Measurements from ENCODE around the gene KNSTRN. TPM values are rescaled to one million over a fixed set of nuclear protein-coding genes. Genes with fewer than 3 reads are reported as not detected.

KNSTRN gene
- total and polyA plus RNA-seq, 2 of the 8 experiments (the other 6 are each of a cell fraction or from before 2014, with no cell fraction given) = 25.1 to 79.4 TPM

DNA sequence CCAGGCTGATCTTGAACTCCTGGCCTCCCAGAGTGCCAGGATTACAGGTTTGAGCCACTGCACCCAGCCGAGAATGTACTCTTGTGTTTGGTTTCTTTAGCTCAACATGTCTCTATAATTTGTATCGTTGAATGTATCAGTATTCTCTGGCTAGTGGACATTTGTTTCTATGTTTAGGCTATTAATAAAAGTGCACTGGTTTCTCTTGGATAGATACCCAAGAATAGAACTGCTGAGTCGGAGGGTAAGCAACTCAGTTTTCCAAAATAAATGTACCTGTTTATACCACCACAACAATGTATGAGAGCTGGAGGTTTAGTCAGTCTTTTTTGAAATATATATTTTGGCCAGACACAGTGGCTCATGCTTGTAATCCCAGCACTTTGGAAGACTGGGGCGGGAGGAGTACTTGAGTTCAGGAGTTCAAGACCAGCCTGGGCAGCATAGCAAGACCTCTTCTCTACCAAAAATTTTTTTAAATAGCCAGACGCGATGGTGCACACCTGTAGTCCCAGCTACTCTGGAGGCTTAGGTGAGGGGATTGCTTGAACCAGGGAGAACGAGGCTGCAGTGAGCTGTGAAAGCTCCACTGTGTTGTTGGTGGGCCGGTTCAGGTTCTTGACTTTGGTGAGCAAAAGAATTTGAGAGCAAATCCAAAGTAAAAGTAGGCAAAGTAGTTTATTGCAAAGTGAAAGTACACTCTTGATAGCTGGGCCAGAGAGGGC lies 15.3 kb downstream of the KNSTRN start:
- Histone ChIP-seq H3K27ac (ENCODE audit: low read depth, low read length) (no peak overlapping the region), H4K20me1 (replicated peaks in 1 of 2; ENCODE audit: control insufficient read depth in 1 of 2, insufficient read depth in 2 of 2, low read length in 2 of 2) (peaks cover 0 to 4% of the 10 kb centered on the region in 2 experiments), H3K4me1 (replicated peaks in 1 of 4; ENCODE audit: control insufficient read depth in 3 of 4, insufficient read depth in 4 of 4, low read length in 3 of 4) (no peaks in the 10 kb centered on the region), H4K5ac (ENCODE audit: insufficient read length, low read depth, low read length) (no peak overlapping the region), H2BK20ac (ENCODE audit: low read length) (no peak overlapping the region), H2BK5ac (ENCODE audit: low read depth, low read length) (no peak overlapping the region), H3K4ac (replicated peaks; ENCODE audit: insufficient read length, low read depth, low read length) (no peak overlapping the region), H3K14ac (ENCODE audit: insufficient read length) (no peak overlapping the region), H4K91ac (replicated peaks; ENCODE audit: insufficient read length, low read length) (no peak overlapping the region), H2AK5ac (ENCODE audit: low read depth, low read length) (no peak overlapping the region), H3K79me2 (ENCODE audit: control insufficient read depth in 1 of 2, insufficient read depth in 2 of 2, low read length in 2 of 2) (no peaks in the 10 kb centered on the region), H2BK15ac (ENCODE audit: low read length) (no peak overlapping the region), H3K27me3 (replicated peaks in 1 of 4; ENCODE audit: control insufficient read depth in 3 of 4, extremely low read depth in 1 of 4, insufficient read depth in 3 of 4, low read length in 3 of 4) (no peaks in the 10 kb centered on the region), H2BK120ac (replicated peaks; ENCODE audit: low read depth, low read length) (no peak overlapping the region), H3K36me3 (ENCODE audit: control insufficient read depth in 2 of 4, insufficient read depth in 4 of 4, low read length in 3 of 4) (peaks cover 9 to 13% (median 10%) of the 10 kb centered on the region in 4 experiments; a peak in 7 of 8 replicates), H2AFZ (ENCODE audit: low read length) (no peak overlapping the region), H3K4me2 (ENCODE audit: insufficient read depth in 1 of 2, low read depth in 2 of 2, low read length in 2 of 2) (no peak overlapping the region), H4K8ac (ENCODE audit: extremely low read depth, insufficient read depth, low read length) (no peak overlapping the region), H3K9ac (replicated peaks in 1 of 4; ENCODE audit: extremely low read depth in 1 of 4, low read depth in 3 of 4, low read length in 3 of 4) (no peak overlapping the region), H3K79me1 (ENCODE audit: low read depth, low read length) (no peaks in the 10 kb centered on the region), H3K18ac (ENCODE audit: extremely low read depth, low read length) (no peak overlapping the region), H3K56ac (replicated peaks; ENCODE audit: insufficient read length, low read depth, low read length) (no peak overlapping the region), H3K4me3 (ENCODE audit: extremely low read depth in 1 of 4, insufficient read depth in 2 of 4, low read depth in 3 of 4, low read length in 4 of 4) (no peak overlapping the region), H3K23ac (ENCODE audit: insufficient read length) (no peak overlapping the region), H2BK12ac (ENCODE audit: low read depth, low read length) (no peak overlapping the region), H3K9me3 (ENCODE audit: insufficient read depth in 2 of 2, low read depth in 1 of 2, low read length in 1 of 2) (no peaks in the 10 kb centered on the region), H3K23me2 (ENCODE audit: low read depth, low read length) (no peaks in the 10 kb centered on the region)
- POLR2A ChIA-PET (ENCODE audit: partially characterized antibody) = interaction anchor here (0.7 to 3.2 kb wide), 7 partner anchors 10 to 21 kb away, joined by 3 to 14 read pairs (median 4); partner anchors contain the start of gene KNSTRN
- WGBS, 2 experiments (ENCODE audit: extremely low coverage in 1 of 2, insufficient coverage in 1 of 2, insufficient read length in 1 of 2, insufficient replicate concordance in 2 of 2, low coverage in 1 of 2, low lambda C conversion rate in 2 of 2, missing lambda C conversion rate in 1 of 2) = 91% methylated on average over 8 of the region's 8 CpGs; no CpG with 5 or more reads in 1 of the 2 experiments
- CTCF ChIA-PET (ENCODE audit: partially characterized antibody) = interaction anchor here (0.7 to 3.1 kb wide), 9 partner anchors 9 to 181 kb away, joined by 3 to 9 read pairs (median 3); no protein-coding TSS in a partner anchor
- DNase-seq (ENCODE audit: low read depth in 1 of 2, low spot score in 2 of 2) = no peak
- FAIRE-seq = no peak
- TF ChIP-seq SIN3A (conservative IDR thresholded peaks at IDR 0.05 in 1 of 2, IDR thresholded peaks at IDR 0.05 in 1 of 2; ENCODE audit: low read depth in 1 of 2, low read length in 2 of 2) (no peak), YY1 (IDR thresholded peaks at IDR 0.05; ENCODE audit: low read depth, low read length) (no peak), JUND (IDR thresholded peaks at IDR 0.05; ENCODE audit: low read length) (no peak)

Data from H1 (cell line).